ENCODE data around the gene DYNC2LI1.
"Not testable (repeated sequence)": the region's sequence is repeated elsewhere in the genome, so short reads cannot be mapped to it uniquely, and the experiment has no call there.

DYNC2LI1 gene

GRCh38 chr2:43773876-43774613 lies at the start of gene DYNC2LI1:
DYNC2LI1 (plus strand) TSS chr2:43774039; CDS start chr2:43774139, 100 bp downstream.
- no peak for TF ChIP-seq CTCF (IDR thresholded peaks at IDR 0.05; ENCODE audit: insufficient read depth, low read length, missing control alignments)
- peak; percentile 49 for DNase-seq (ENCODE audit: low read depth, low spot score)
- POLR2A ChIA-PET, result interaction anchor here (0.6 kb wide), 1 partner anchor 25 kb away, joined by 3 read pairs; no protein-coding TSS in a partner anchor
- CTCF ChIA-PET, result interaction anchor here (0.8 to 1.5 kb wide), 2 partner anchors 10 to 165 kb away, joined by 3 read pairs; no protein-coding TSS in a partner anchor
- H3K4me3 ChIP-seq (ENCODE audit: low read depth, low read length), result peak within 1 kb of the TSS; percentile 85

- CTCF ChIA-PET, result interaction anchor here (0.8 to 1.2 kb wide), 2 partner anchors 9 to 10 kb away, joined by 3 to 4 read pairs; no protein-coding TSS in a partner anchor
- POLR2A ChIA-PET, result no interaction called here
- H3K4me3 ChIP-seq (ENCODE audit: low read depth, low read length), result no peak overlapping the region
- no peak for DNase-seq (ENCODE audit: low read depth, low spot score)
- no peak for TF ChIP-seq CTCF (IDR thresholded peaks at IDR 0.05; ENCODE audit: insufficient read depth, low read length, missing control alignments)
These were observed 48.9 kb upstream of the DYNC2LI1 start for GRCh38 chr2:43724728-43725526.

- CTCF ChIA-PET, result interaction anchor here (0.8 kb wide), 1 partner anchor 10 kb away, joined by 3 read pairs; no protein-coding TSS in a partner anchor
- TF ChIP-seq CTCF (IDR thresholded peaks at IDR 0.05; ENCODE audit: insufficient read depth, low read length, missing control alignments), result no peak
- DNase-seq (ENCODE audit: low read depth, low spot score), result no peak
- POLR2A ChIA-PET, result no interaction called here
- no peak overlapping the region for H3K4me3 ChIP-seq (ENCODE audit: low read depth, low read length)
These were observed 48.1 kb upstream of the DYNC2LI1 start for GRCh38 chr2:43725711-43726246.

GRCh38 chr2:43726961-43727633 lies 46.7 kb upstream of the DYNC2LI1 start:
- DNase-seq (ENCODE audit: low read depth, low spot score); POLR2A ChIA-PET; CTCF ChIA-PET; H3K4me3 ChIP-seq (ENCODE audit: low read depth, low read length): not testable (repeated sequence)

- no peak for DNase-seq (ENCODE audit: low read depth, low spot score)
- CTCF ChIA-PET, result no interaction called here
- no peak for TF ChIP-seq CTCF (IDR thresholded peaks at IDR 0.05; ENCODE audit: insufficient read depth, low read length, missing control alignments)
- H3K4me3 ChIP-seq (ENCODE audit: low read depth, low read length), result no peak overlapping the region
- POLR2A ChIA-PET, result no interaction called here
These were observed 46.2 kb upstream of the DYNC2LI1 start for GRCh38 chr2:43727634-43728014.

- CTCF ChIA-PET, result interaction anchor here (0.7 kb wide), 1 partner anchor 8 kb away, joined by 3 read pairs; no protein-coding TSS in a partner anchor
- no peak for DNase-seq (ENCODE audit: low read depth, low spot score)
- TF ChIP-seq CTCF (IDR thresholded peaks at IDR 0.05; ENCODE audit: insufficient read depth, low read length, missing control alignments), result no peak
- no peak overlapping the region for H3K4me3 ChIP-seq (ENCODE audit: low read depth, low read length)
- POLR2A ChIA-PET, result no interaction called here
These were observed 44.2 kb upstream of the DYNC2LI1 start for GRCh38 chr2:43729491-43730174.

Measured in AG04449 (cell line).